ENCODE results near the gene ACTA2.
A peak's percentile ranks its signal among the peaks of the same experiment; 100 is the strongest.

Gene ACTA2

GRCh38 chr10:88919041-88919440 is 33.5 kb downstream of the ACTA2 start:
- no peaks in the 10 kb centered on the region for H3K79me2 ChIP-seq (ENCODE audit: control insufficient read depth, insufficient read depth, low read length)
- no peak overlapping the region for H3K4me3 ChIP-seq (ENCODE audit: low read length)
- H4K8ac ChIP-seq (ENCODE audit: low read depth, low read length), result no peak overlapping the region
- no peak overlapping the region for H3K27ac ChIP-seq (ENCODE audit: low read depth, low read length)
- no peak overlapping the region for H3K9ac ChIP-seq (ENCODE audit: low read length)
- no peak overlapping the region for H3K4ac ChIP-seq (ENCODE audit: low read depth, low read length)
- no peak overlapping the region for H2BK5ac ChIP-seq (ENCODE audit: low read length)
- no peak overlapping the region for H3K4me2 ChIP-seq (ENCODE audit: low read length)
- no peak overlapping the region for H2AK5ac ChIP-seq (ENCODE audit: low read length)
- H3K36me3 ChIP-seq (ENCODE audit: control insufficient read depth, insufficient read depth, low read length), result no peaks in the 10 kb centered on the region
- H2BK120ac ChIP-seq (ENCODE audit: low read depth, low read length), result no peak overlapping the region
- H4K5ac ChIP-seq (ENCODE audit: low read length), result no peak overlapping the region
- H3K79me1 ChIP-seq (ENCODE audit: low read length), result no peaks in the 10 kb centered on the region
- H3K18ac ChIP-seq (ENCODE audit: low read length), result no peak overlapping the region
- no CpG with 5 or more reads among the region's 1 CpG for WGBS (ENCODE audit: extremely low coverage, insufficient coverage, low lambda C conversion rate)
- H3K4me1 ChIP-seq (ENCODE audit: control insufficient read depth, low read depth, low read length), result peaks cover 5% of the 10 kb centered on the region
- H3K23ac ChIP-seq (ENCODE audit: low read length), result no peak overlapping the region
- H3K56ac ChIP-seq (ENCODE audit: low read length), result no peak overlapping the region
- H2BK15ac ChIP-seq (replicated peaks; ENCODE audit: low read depth), result no peak overlapping the region
- no peaks in the 10 kb centered on the region for H3K27me3 ChIP-seq (ENCODE audit: insufficient read depth, low read length, poor library complexity)
- no peak for DNase-seq

- Histone ChIP-seq H3K4ac (ENCODE audit: low read depth, low read length) (no peak overlapping the region), H3K4me2 (ENCODE audit: low read length) (no peak overlapping the region), H4K8ac (ENCODE audit: low read depth, low read length) (no peak overlapping the region), H3K79me1 (ENCODE audit: low read length) (no peaks in the 10 kb centered on the region), H2BK120ac (ENCODE audit: low read depth, low read length) (no peak overlapping the region), H3K79me2 (ENCODE audit: control insufficient read depth, insufficient read depth, low read length) (no peaks in the 10 kb centered on the region), H3K27ac (ENCODE audit: low read depth, low read length) (no peak overlapping the region), H4K5ac (ENCODE audit: low read length) (no peak overlapping the region), H3K23ac (ENCODE audit: low read length) (no peak overlapping the region), H3K56ac (ENCODE audit: low read length) (no peak overlapping the region), H2BK15ac (replicated peaks; ENCODE audit: low read depth) (no peak overlapping the region), H3K4me1 (ENCODE audit: control insufficient read depth, low read depth, low read length) (peaks cover 5% of the 10 kb centered on the region), H3K27me3 (ENCODE audit: insufficient read depth, low read length, poor library complexity) (no peaks in the 10 kb centered on the region), H2BK5ac (ENCODE audit: low read length) (no peak overlapping the region), H3K36me3 (ENCODE audit: control insufficient read depth, insufficient read depth, low read length) (no peaks in the 10 kb centered on the region), H3K9ac (ENCODE audit: low read length) (no peak overlapping the region), H2AK5ac (ENCODE audit: low read length) (no peak overlapping the region), H3K4me3 (ENCODE audit: low read length) (no peak overlapping the region), H3K18ac (ENCODE audit: low read length) (no peak overlapping the region)
- DNase-seq, result no peak
- WGBS (ENCODE audit: extremely low coverage, insufficient coverage, low lambda C conversion rate), result no CpG with 5 or more reads among the region's 3 CpGs
Observed at GRCh38 chr10:88918191-88918905, 34.2 kb downstream of the ACTA2 start.

GRCh38 chr10:88916986-88917385 is 35.6 kb downstream of the ACTA2 start:
- H4K8ac ChIP-seq (ENCODE audit: low read depth, low read length), result no peak overlapping the region
- H3K79me2 ChIP-seq (ENCODE audit: control insufficient read depth, insufficient read depth, low read length), result no peaks in the 10 kb centered on the region
- no peak overlapping the region for H3K4me2 ChIP-seq (ENCODE audit: low read length)
- no peak overlapping the region for H2BK15ac ChIP-seq (replicated peaks; ENCODE audit: low read depth)
- no peaks in the 10 kb centered on the region for H3K36me3 ChIP-seq (ENCODE audit: control insufficient read depth, insufficient read depth, low read length)
- no peak overlapping the region for H2BK120ac ChIP-seq (ENCODE audit: low read depth, low read length)
- H3K56ac ChIP-seq (ENCODE audit: low read length), result no peak overlapping the region
- H4K5ac ChIP-seq (ENCODE audit: low read length), result no peak overlapping the region
- DNase-seq, result no peak
- no peak overlapping the region for H3K4ac ChIP-seq (ENCODE audit: low read depth, low read length)
- H2BK5ac ChIP-seq (ENCODE audit: low read length), result no peak overlapping the region
- no peaks in the 10 kb centered on the region for H3K79me1 ChIP-seq (ENCODE audit: low read length)
- H3K23ac ChIP-seq (ENCODE audit: low read length), result no peak overlapping the region
- no peaks in the 10 kb centered on the region for H3K27me3 ChIP-seq (ENCODE audit: insufficient read depth, low read length, poor library complexity)
- H3K27ac ChIP-seq (ENCODE audit: low read depth, low read length), result no peak overlapping the region
- WGBS (ENCODE audit: extremely low coverage, insufficient coverage, low lambda C conversion rate), result no CpG with 5 or more reads among the region's 3 CpGs
- H2AK5ac ChIP-seq (ENCODE audit: low read length), result no peak overlapping the region
- no peak overlapping the region for H3K18ac ChIP-seq (ENCODE audit: low read length)
- no peak overlapping the region for H3K4me3 ChIP-seq (ENCODE audit: low read length)
- no peak overlapping the region for H3K9ac ChIP-seq (ENCODE audit: low read length)
- peaks cover 5% of the 10 kb centered on the region for H3K4me1 ChIP-seq (ENCODE audit: control insufficient read depth, low read depth, low read length)

- Histone ChIP-seq H3K4me1 (ENCODE audit: control insufficient read depth, low read depth, low read length) (peaks cover 5% of the 10 kb centered on the region), H3K4ac (ENCODE audit: low read depth, low read length) (no peak overlapping the region), H3K18ac (ENCODE audit: low read length) (no peak overlapping the region), H3K79me2 (ENCODE audit: control insufficient read depth, insufficient read depth, low read length) (no peaks in the 10 kb centered on the region), H3K23ac (ENCODE audit: low read length) (no peak overlapping the region), H2AK5ac (ENCODE audit: low read length) (no peak overlapping the region), H3K4me2 (ENCODE audit: low read length) (no peak overlapping the region), H2BK15ac (replicated peaks; ENCODE audit: low read depth) (no peak overlapping the region), H3K79me1 (ENCODE audit: low read length) (no peaks in the 10 kb centered on the region), H3K4me3 (ENCODE audit: low read length) (no peak overlapping the region), H4K8ac (ENCODE audit: low read depth, low read length) (no peak overlapping the region), H4K5ac (ENCODE audit: low read length) (no peak overlapping the region), H2BK120ac (ENCODE audit: low read depth, low read length) (no peak overlapping the region), H3K56ac (ENCODE audit: low read length) (no peak overlapping the region), H3K36me3 (ENCODE audit: control insufficient read depth, insufficient read depth, low read length) (no peaks in the 10 kb centered on the region), H2BK5ac (ENCODE audit: low read length) (no peak overlapping the region), H3K9ac (ENCODE audit: low read length) (no peak overlapping the region), H3K27ac (ENCODE audit: low read depth, low read length) (no peak overlapping the region), H3K27me3 (ENCODE audit: insufficient read depth, low read length, poor library complexity) (no peaks in the 10 kb centered on the region)
- no peak for DNase-seq
Observed at GRCh38 chr10:88916231-88916630, 36.3 kb downstream of the ACTA2 start.

- Histone ChIP-seq H2AK5ac (ENCODE audit: low read length) (no peak overlapping the region), H3K27me3 (ENCODE audit: insufficient read depth, low read length, poor library complexity) (no peaks in the 10 kb centered on the region), H3K4me3 (ENCODE audit: low read length) (no peak overlapping the region), H4K5ac (ENCODE audit: low read length) (no peak overlapping the region), H2BK5ac (ENCODE audit: low read length) (no peak overlapping the region), H2BK15ac (replicated peaks; ENCODE audit: low read depth) (no peak overlapping the region), H3K79me1 (ENCODE audit: low read length) (no peaks in the 10 kb centered on the region), H3K56ac (ENCODE audit: low read length) (no peak overlapping the region), H4K8ac (ENCODE audit: low read depth, low read length) (no peak overlapping the region), H3K36me3 (ENCODE audit: control insufficient read depth, insufficient read depth, low read length) (no peaks in the 10 kb centered on the region), H3K4me1 (ENCODE audit: control insufficient read depth, low read depth, low read length) (peaks cover 5% of the 10 kb centered on the region), H3K4ac (ENCODE audit: low read depth, low read length) (no peak overlapping the region), H3K18ac (ENCODE audit: low read length) (no peak overlapping the region), H3K27ac (ENCODE audit: low read depth, low read length) (no peak overlapping the region), H3K4me2 (ENCODE audit: low read length) (no peak overlapping the region), H3K23ac (ENCODE audit: low read length) (no peak overlapping the region), H3K79me2 (ENCODE audit: control insufficient read depth, insufficient read depth, low read length) (no peaks in the 10 kb centered on the region), H3K9ac (ENCODE audit: low read length) (no peak overlapping the region), H2BK120ac (ENCODE audit: low read depth, low read length) (no peak overlapping the region)
- no CpG with 5 or more reads among the region's 2 CpGs for WGBS (ENCODE audit: extremely low coverage, insufficient coverage, low lambda C conversion rate)
- DNase-seq, result peak; percentile 82
Observed at GRCh38 chr10:88915781-88916180, 36.8 kb downstream of the ACTA2 start.

- no peak overlapping the region for H3K4me3 ChIP-seq (ENCODE audit: low read length)
- H2BK15ac ChIP-seq (replicated peaks; ENCODE audit: low read depth), result no peak overlapping the region
- H2BK120ac ChIP-seq (ENCODE audit: low read depth, low read length), result no peak overlapping the region
- H3K27me3 ChIP-seq (ENCODE audit: insufficient read depth, low read length, poor library complexity), result no peaks in the 10 kb centered on the region
- H2BK5ac ChIP-seq (ENCODE audit: low read length), result no peak overlapping the region
- H3K36me3 ChIP-seq (ENCODE audit: control insufficient read depth, insufficient read depth, low read length), result no peaks in the 10 kb centered on the region
- no peak for DNase-seq
- H3K18ac ChIP-seq (ENCODE audit: low read length), result no peak overlapping the region
- H3K79me1 ChIP-seq (ENCODE audit: low read length), result no peaks in the 10 kb centered on the region
- H4K8ac ChIP-seq (ENCODE audit: low read depth, low read length), result no peak overlapping the region
- H3K4me1 ChIP-seq (ENCODE audit: control insufficient read depth, low read depth, low read length), result peaks cover 5% of the 10 kb centered on the region
- H3K56ac ChIP-seq (ENCODE audit: low read length), result no peak overlapping the region
- H3K4me2 ChIP-seq (ENCODE audit: low read length), result no peak overlapping the region
- H3K9ac ChIP-seq (ENCODE audit: low read length), result no peak overlapping the region
- no CpG with 5 or more reads among the region's 5 CpGs for WGBS (ENCODE audit: extremely low coverage, insufficient coverage, low lambda C conversion rate)
- no peak overlapping the region for H3K23ac ChIP-seq (ENCODE audit: low read length)
- no peak overlapping the region for H3K4ac ChIP-seq (ENCODE audit: low read depth, low read length)
- no peaks in the 10 kb centered on the region for H3K79me2 ChIP-seq (ENCODE audit: control insufficient read depth, insufficient read depth, low read length)
- H3K27ac ChIP-seq (ENCODE audit: low read depth, low read length), result no peak overlapping the region
- no peak overlapping the region for H2AK5ac ChIP-seq (ENCODE audit: low read length)
- H4K5ac ChIP-seq (ENCODE audit: low read length), result no peak overlapping the region
Observed at GRCh38 chr10:88913788-88914187, 38.8 kb downstream of the ACTA2 start.

Data from mesendoderm (in vitro differentiated cells).